Dedifferentiated amniotic fluid mesenchymal stem cell (primary cell): ENCODE data around the gene ANKRD9.
"Not testable (repeated sequence)": the region's sequence is repeated elsewhere in the genome, so short reads cannot be mapped to it uniquely, and the experiment has no call there.

Source experiments
- DNase-seq: peaks from one replicate; pipeline ENCODE4 v3.0.0-alpha.2; 2016; ENCODE audit errors: extremely low spot score

ANKRD9 gene

DNA sequence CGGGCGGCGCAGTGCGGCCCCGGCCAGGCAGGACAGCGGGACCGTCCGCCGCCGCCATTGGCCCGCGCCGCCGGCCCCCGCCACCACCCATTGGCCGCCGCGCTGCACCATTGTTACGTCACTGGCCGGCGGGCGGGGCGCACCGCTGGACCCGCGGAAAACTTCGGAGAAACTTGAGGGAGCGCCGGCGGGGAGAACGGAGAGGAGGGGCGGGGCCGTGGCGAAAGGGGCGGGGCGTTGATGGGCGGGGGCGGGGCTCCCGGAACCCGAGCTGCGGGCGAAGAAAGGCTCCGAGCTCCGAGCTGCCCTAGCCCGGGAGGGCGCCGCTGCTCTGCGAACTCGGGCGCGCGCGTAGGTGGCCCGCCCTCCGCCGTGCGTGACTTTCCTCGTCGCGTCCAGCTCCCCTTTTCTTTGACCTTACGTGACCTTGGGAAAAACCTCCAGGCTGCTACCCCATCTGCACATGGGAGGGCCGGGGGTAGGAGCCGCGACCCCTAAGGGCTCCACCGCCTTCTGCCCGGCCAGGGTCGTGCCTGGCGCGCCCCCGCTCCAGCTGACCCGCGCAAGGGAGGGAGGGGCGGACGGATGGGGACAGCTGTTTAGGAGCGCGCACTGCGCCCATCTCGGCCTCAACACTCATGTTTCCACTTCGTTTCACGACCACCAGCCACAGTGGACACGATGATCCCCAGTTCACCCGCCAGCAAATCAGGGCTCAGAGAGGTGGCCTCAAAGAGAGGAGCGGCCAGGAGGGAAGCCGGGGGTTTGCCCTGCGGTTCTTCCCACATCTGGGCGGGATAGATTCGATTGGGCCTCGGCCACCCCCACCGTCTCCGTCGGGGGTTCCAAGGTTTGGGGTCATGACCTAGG is at the start of gene ANKRD9:
TSS of gene ANKRD9 (minus strand) at position 31 of the 870 bp plus-strand sequence. CDS start 1,887 bp downstream, outside the sequence.
- DNase-seq = peak; percentile 88

DNA sequence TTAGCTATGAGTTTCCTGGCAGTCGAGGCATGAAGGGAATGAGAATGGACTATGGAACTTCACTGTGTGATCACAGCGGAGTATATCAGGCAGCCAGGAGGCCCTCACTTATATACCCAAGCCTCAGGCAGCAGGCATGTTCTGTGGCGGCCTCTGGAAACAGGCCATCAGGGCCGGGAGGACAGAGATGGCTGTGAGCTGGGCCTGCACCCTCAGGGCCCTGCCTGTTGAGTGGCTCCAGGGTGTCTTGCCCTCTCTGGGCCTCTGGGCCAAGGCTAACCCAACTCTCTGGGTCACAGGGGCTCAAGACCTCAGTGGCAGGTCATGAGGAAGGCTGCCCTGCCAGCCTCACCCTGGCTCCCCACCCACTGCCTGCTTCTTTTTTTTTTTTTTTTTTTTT is 49.0 kb upstream of the ANKRD9 start:
- no peak for DNase-seq

DNA sequence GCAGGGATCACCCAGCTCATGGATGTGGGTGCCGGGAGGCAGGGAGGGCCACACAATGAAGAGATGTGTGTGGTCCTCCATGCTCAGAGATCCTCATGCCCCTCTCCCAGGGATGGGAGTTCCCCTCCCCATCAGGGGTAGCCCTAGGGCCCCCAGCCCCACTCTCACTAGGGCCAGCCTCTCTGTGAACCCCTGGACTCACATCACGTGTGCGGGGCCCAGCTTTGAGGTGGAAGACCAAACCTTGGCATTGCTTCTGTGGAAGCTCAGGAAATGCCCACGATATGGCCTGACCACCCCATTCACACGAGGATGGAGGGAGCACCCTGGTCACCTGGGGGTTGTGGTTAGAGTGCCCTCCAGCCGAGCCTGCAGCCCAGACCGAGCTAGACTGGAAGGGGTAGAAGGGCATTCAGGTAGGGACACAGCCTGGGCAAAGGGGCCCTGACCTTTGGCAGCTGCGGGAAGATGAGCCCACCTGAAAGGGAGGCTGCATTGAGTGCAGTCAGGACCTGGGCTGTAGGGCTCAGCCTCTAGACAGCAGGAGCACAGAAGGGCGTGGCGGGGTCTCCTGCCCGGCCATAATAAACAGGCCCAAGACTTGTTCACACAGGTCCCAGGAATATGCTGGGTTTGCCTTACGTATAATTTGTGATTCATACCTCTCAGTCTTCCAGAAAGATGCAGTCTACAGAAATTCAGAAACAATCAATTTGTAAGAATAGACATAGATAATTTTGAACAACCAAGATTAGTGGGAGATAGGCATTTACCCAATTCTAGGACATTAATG is 48.1 kb upstream of the ANKRD9 start:
- no peak for DNase-seq

DNA sequence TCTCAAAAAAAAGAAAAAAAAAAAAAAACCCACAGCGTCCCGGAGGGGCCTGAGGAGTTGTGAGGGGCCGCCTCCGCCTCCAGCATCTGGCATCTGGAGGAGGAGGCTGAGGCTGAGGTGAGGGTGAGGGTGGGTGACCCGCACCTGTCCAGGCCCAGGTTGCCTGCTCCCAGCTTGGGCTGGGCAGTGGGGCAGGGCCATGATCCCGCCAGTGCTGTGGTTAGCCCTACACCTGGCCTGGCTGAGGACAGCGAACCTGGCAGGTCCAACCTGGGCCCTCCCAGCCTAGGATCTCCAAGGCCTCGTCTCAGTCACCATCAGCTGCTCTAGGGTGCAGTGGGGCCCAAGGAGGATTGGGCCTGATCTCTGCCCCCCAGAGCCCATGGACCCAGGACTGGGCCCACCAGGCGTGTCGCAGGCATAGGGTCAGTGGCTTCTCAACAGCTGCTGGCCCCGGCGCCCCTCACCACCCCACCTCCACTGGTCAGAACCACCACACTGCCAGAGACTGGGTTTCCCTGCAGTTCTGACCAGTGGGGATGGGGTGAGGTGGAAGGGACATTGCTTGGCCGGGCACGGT is 46.6 kb upstream of the ANKRD9 start:
- DNase-seq = no peak

- no peak for DNase-seq
Measured at GRCh38 chr14:102554821-102555819, 45.5 kb upstream of the ANKRD9 start.

- DNase-seq = no peak
Measured at GRCh38 chr14:102551995-102552705, 42.6 kb upstream of the ANKRD9 start.

GRCh38 chr14:102550927-102551401 is 41.4 kb upstream of the ANKRD9 start:
- DNase-seq = not testable (repeated sequence)

DNA sequence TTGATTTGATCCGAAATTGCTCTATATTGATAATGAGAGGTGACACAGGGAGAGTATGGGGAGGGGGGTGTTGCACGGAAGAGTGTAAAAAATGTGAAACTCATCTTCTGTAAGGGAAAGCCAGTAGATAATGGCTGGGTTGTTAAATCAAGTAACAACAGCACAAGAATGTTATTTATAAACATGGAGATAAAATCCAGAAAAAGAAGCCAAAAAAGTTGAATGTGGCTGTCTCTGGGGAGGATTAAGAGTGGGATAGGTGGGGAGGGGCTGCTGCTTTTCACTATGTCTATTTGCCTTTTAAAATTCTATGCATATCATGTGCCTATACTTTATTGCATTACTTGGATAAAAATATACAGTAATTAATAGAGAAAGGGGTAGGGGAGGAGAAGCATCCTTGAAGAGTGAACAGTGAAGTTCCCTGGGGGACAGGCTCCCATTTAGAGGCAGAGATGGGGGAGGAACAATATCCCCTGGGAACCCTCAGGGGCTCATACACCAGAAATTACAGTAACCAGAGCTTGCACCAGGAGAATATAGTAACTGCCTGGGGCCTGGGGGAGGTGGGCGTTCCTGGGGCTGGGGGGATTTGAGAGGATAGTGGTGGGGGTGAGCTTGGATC is 39.2 kb upstream of the ANKRD9 start:
- DNase-seq = no peak

- DNase-seq = no peak
Measured at GRCh38 chr14:102545461-102546265, 36.1 kb upstream of the ANKRD9 start.

DNA sequence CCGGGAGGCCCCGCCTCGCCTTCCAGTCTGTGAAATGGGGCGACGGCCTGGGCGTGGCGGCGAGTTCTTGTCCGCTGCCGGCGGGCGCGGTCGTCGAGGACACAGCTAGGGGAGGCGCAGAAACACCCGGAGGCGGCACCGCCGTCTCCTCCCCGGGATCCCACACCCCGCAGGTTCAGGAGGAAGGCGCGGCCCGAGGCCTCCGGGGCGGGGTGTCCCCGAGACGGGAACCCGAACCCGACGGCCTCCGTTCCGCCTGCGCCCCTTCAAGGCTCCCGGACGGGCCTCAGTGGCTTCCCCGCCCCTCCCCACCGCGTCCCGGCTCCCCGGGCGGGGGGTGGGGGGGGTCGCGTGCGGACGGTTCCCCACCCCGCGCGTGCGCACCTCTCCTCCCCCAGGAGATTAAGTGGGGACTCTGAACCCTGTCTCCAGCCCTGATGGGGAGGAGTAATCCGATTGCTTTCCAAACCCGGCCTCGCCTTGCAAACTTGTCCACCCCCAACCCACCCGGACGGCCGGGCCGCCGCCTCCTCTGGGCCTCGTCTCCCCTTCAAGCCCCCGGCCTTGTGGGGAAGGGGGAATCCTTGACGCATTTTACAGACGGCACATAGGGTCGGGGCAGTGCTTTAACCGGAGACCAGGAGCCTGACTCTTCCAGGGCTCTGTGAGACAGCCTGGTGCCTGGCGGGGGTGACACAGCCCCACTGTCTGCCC is 35.3 kb upstream of the ANKRD9 start:
- DNase-seq = no peak

DNA sequence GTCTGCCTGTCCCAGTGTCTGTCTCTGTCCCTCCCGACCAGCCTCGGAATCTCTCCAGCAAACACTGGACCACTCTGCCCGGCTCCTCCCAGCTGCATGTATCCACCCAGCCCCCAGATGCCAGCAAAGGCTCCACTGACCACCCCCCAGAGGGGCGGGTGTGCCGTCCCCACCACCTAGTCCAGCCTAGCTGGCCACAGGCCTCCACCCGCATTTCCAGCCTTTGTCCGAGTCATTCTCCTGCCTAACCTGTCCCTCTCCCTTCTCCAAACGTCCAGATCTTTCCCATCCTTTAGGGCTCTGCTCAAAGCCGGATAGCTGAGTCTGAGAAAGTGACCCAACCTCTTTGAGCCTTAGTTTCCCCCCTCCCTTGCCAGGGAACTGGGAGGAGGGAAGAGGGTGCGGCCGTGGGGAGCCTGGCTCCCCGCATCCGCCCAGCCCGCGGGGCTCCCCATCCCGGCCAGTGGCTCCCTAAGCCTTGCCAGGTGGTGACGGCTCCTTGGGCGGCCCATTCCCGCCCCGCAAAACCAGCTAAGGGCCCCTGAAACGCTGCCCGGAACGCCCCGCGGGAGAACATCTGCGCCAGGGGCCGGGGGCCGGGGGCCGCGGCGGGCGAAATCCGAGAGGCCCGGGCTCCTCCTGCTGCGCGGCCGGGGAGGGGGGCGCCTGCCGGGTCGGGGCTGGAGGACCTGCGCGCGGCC is 34.6 kb upstream of the ANKRD9 start:
- DNase-seq = no peak

DNA sequence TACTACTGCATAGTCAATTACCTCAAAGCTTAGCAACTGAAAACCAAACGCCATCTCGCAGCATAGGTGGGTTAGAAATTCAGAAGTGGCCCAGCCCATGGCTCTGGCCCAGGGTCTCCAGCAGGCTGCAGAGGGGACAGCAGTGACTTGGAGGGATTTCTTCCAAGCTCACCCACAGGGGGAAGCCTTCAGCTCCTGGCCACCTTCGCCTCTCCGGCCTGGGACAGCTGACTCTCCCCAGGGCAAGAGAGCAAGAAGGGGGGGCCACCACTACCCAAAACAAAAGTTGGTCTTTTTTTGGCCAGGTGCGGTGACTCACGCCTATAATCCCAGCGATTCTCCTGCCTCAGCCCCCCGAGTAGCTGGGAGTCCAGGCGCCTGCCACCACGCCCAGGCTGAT is 32.2 kb upstream of the ANKRD9 start:
- no peak for DNase-seq

GRCh38 chr14:102541029-102541491 is 31.5 kb upstream of the ANKRD9 start:
- DNase-seq = not testable (repeated sequence)

DNA sequence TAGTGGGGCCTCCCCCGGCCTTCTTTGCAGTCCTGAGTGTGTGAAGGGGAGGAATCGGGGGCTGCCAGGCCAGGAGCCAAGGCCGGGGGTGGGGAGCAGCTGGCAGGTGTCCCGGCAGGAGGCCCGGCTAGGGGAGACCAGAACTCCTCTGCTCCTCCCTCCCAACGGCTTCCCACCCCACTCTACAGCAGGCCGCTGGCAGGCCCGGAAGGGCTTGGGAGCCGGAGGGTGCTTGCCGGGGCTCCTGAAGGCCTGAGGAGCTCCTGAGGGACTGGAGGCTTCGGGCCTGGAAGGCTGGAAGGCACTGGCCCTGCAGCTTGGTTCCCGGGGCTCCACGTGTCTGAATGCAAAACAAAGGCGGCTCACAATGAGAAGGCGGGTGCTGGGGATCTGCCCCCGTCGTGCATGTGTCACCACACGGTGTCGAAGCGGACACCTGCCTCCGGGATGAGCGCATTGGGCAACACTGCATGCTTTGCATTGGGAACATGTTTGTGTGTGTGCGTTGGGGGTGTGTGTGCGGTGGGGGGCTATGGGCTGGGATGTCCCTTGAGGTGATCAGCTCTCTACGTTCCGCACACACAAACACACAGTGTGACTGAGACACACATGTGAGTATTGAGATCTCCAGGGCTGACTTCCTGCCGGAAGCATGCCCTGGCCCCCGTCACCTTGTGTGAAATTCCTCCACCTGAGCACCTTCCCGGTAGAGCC is 30.9 kb upstream of the ANKRD9 start:
- no peak for DNase-seq

DNA sequence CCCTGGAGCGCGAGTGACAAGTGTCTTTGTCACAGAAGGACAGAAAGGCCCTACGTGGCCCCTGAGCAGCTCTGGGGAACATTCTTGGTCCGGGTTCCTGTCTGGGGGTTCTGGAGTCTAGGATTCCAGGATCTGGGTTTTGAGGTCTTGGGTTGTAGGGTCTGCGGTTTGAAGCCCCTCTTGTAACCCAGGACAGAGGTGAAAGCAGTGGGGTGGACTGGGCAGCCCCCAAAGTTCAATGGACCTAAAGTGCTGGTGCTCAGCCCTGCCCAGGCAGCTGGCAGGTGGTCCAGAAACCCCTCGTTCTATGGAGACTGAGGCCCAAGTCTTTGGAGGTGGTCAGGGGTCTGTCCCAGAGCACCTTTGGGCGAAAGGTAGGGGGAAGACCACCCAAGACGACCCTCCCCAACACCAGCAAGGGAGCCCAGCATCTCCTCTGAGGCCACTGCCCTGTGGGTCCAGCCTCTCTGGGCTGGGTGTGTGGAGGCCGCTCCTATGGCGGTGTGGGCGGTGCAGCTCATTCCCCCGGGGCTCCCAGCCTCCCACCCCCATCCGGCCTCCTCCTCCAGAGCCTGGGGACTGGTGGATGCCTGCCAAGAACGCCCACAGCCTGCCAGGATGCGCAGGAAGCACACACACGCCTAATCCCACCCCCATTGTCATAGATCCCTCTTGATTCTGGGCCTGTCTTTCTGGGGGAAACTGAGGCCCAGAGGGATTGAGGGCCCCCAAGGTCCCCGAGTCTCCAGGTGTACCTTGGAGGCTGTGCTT is 30.2 kb upstream of the ANKRD9 start:
- DNase-seq = no peak
